Prostate gland (tissue), 2 donors: ENCODE results near the gene INHBC. TPM values are rescaled to one million over a fixed set of nuclear protein-coding genes. Genes with fewer than 3 reads are reported as not detected.
"Not testable (repeated sequence)": the region's sequence is repeated elsewhere in the genome, so short reads cannot be mapped to it uniquely, and the experiment has no call there.

ENCODE experiments used
- DNase-seq: peaks from one replicate; pipeline ENCODE4 v3.0.0-alpha.2; 2019; ENCODE audit warnings: low spot score
- H3K27ac ChIP-seq, 2 donors: fragments of 200-600 bp; sonication (generic); 2 replicates each; pipeline ENCODE4 v1.5.1; 2017 to 2019
- H3K27me3 ChIP-seq: fragments of 200-600 bp; sonication (generic); replicated peaks from 2 replicates; pipeline ENCODE4 v1.5.1; 2019; ENCODE audit not compliant: insufficient read depth
- H3K36me3 ChIP-seq, 2 donors: fragments of 200-600 bp; sonication (generic); 1 replicate in 1 of 2; 2 replicates in 1 of 2; pipeline versions ENCODE4 v1.5.1 to v1.8.1; 2017 to 2019
- H3K4me1 ChIP-seq: fragments of 200-600 bp; sonication (generic); replicated peaks from 2 replicates; pipeline ENCODE4 v1.5.1; 2019
- H3K4me3 ChIP-seq, 2 donors: fragments of 200-600 bp; sonication (generic); 2 replicates each; pipeline ENCODE4 v1.5.1; 2017 to 2019
- H3K9me3 ChIP-seq: fragments of 200-600 bp; sonication (generic); 2 replicates; pipeline ENCODE4 v1.5.1; 2017
- CTCF ChIP-seq, 4 experiments: fragments of 200-600 bp in 2 of 4; fragments of 450-650 bp in 2 of 4; sonication (generic) in 2 of 4; IDR thresholded peaks; 1 replicate in 3 of 4; 2 replicates in 1 of 4; pipeline ENCODE4 v1.5.1; 2016 to 2019; ENCODE audit warnings: antibody characterized with exemption in 4 of 4, mild to moderate bottlenecking in 2 of 4, moderate library complexity in 2 of 4
- POLR2A ChIP-seq: fragments of 450-650 bp; IDR thresholded peaks from one replicate; pipeline ENCODE4 v1.6.1; 2016; ENCODE audit warnings: antibody characterized with exemption, mild to moderate bottlenecking
- POLR2AphosphoS5 ChIP-seq: sonication (generic); formaldehyde crosslinking; IDR thresholded peaks from one replicate; pipeline ENCODE4 v1.6.1; 2017; ENCODE audit warnings: antibody characterized with exemption
- WGBS: methylation state at CpG from one replicate; pipeline ENCODE4 v1.1.5; 2018; 5-methylcytosine and 5-hydroxymethylcytosine counted together
- intact Hi-C: fragments of 100-400 bp; cut with DNase I; formaldehyde crosslinking; loops from one replicate; pipeline ENCODE4 v1.14.2; 2022
- total RNA-seq, 2 donors: library from RNA; depleted of rRNA; stranded (reverse); fragments of >200 nt; gene quantifications; one replicate each; pipeline ENCODE4 v1.1.0, GENCODE V29; 2016

Gene INHBC
- total RNA-seq, 2 donors from 2014 or later: 0.46 to 0.57 TPM

DNA sequence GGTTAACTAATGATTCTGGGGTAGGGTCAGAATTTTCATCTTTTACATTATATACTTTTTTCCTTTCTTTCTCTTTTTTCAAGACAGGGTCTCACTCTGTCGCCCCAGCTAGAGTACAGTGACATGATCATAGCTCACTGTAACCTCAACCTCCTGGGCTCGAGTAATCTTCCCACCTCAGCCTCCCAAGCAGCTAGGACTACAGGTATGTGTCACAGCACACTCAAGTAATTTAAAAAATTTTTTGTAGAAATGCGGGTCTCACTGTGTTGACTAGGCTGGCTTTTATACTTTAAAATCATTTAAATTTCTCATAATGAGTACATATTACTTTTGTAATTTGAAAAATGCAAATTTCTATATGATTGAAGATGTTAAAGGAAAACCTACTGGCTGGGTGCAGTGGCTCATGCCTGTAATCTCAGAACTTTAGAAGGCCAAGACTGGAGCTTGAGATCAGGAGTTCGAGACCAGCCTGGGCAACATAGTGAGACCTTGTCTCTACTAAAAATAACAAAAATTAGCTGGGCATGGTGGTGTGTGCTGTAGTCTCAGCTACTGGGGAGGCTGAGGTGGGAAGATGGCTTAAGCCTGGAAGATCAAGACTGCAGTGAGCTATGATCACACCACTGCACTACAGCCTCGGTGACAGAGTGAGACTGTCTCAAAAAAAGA is 29.5 kb upstream of the INHBC start:
- Histone ChIP-seq H3K4me3 (no peak overlapping the region), H3K36me3 (no peaks in the 10 kb centered on the region), H3K27me3 (no peaks in the 10 kb centered on the region), H3K4me1 (no peaks in the 10 kb centered on the region), H3K27ac (no peak overlapping the region), H3K9me3 (no peaks in the 10 kb centered on the region)
- TF ChIP-seq CTCF (IDR thresholded peaks at IDR 0.05): no peak
- TF ChIP-seq POLR2AphosphoS5: no peak
- no peak for DNase-seq
- 94% methylated on average over 5 of the region's 5 CpGs for WGBS
- intact Hi-C loops: no loop called here

DNA sequence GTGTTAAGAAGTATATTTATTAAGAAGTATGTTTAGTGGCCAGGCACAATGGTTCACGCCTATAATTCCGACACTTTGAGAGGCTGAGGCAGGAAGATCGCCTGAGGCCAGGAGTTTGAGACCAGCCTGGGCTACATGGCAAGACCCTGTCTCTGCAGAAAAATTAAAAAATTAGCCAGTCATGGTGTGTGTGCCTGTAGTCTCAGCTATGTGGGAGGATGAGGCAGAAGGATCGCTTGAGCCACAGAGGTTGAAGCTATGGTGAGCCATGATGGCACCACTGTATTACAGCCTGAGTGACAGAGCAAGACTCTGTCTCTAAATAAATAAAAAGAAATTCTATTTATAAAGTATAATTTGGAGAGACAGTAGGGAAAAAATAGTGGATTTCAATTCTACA is 24.1 kb upstream of the INHBC start:
- intact Hi-C loops: no loop called here
- Histone ChIP-seq H3K9me3 (no peaks in the 10 kb centered on the region), H3K36me3 (no peaks in the 10 kb centered on the region), H3K4me3 (no peak overlapping the region), H3K27ac (no peak overlapping the region), H3K27me3 (no peaks in the 10 kb centered on the region), H3K4me1 (no peaks in the 10 kb centered on the region)
- 94% methylated on average over 4 of the region's 4 CpGs for WGBS
- DNase-seq: no peak
- TF ChIP-seq CTCF (IDR thresholded peaks at IDR 0.05) (no peak), POLR2AphosphoS5 (no peak), POLR2A (no peak)

DNA sequence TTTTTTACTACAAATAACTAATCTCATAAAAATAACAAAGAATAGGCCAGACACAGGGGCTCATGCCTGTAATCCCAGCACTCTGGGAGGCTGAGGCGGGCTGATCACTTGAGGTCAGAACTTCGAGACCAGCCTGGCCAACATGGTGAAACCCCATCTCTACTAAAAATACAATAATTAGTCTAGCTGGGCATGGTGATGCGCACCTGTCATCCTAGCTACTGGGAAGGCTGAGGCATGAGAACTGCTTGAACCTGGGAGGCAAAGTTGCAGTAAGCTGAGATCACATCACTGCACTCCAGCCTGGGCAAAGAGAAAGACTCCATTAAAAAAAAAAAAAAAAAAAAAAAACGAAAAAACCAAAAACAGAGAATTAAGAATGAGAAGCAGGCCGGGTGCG is 20.4 kb upstream of the INHBC start:
- H3K4me1 ChIP-seq, intact Hi-C loops, DNase-seq, H3K27ac ChIP-seq, H3K9me3 ChIP-seq, H3K4me3 ChIP-seq, H3K27me3 ChIP-seq, H3K36me3 ChIP-seq: not testable (repeated sequence)
- WGBS: 89% methylated on average over 6 of the region's 6 CpGs

- H3K4me1 ChIP-seq: no peaks in the 10 kb centered on the region
- no peak for TF ChIP-seq POLR2AphosphoS5
- TF ChIP-seq CTCF (IDR thresholded peaks at IDR 0.05): no peak
- TF ChIP-seq POLR2A: no peak
- H3K27ac ChIP-seq: no peak overlapping the region
- no peak for DNase-seq
- no peak overlapping the region for H3K4me3 ChIP-seq
- intact Hi-C loops: no loop called here
- H3K27me3 ChIP-seq: no peaks in the 10 kb centered on the region
- no peaks in the 10 kb centered on the region for H3K9me3 ChIP-seq
- H3K36me3 ChIP-seq: no peaks in the 10 kb centered on the region
- 90% methylated on average over 2 of the region's 2 CpGs for WGBS
Measured at GRCh38 chr12:57415088-57415487, 19.5 kb upstream of the INHBC start.

GRCh38 chr12:57416039-57416996 is 18.3 kb upstream of the INHBC start:
- H3K27ac ChIP-seq: no peak overlapping the region
- no peaks in the 10 kb centered on the region for H3K4me1 ChIP-seq
- no peaks in the 10 kb centered on the region for H3K27me3 ChIP-seq
- TF ChIP-seq POLR2A: no peak
- TF ChIP-seq POLR2AphosphoS5: no peak
- no peak for TF ChIP-seq CTCF (IDR thresholded peaks at IDR 0.05)
- WGBS: 94% methylated on average over 8 of the region's 8 CpGs
- no peak overlapping the region for H3K4me3 ChIP-seq
- H3K36me3 ChIP-seq: no peaks in the 10 kb centered on the region
- intact Hi-C loops: no loop called here
- H3K9me3 ChIP-seq: no peaks in the 10 kb centered on the region
- no peak for DNase-seq
